SH-SY5Y (cell line): ENCODE data around the gene ZNF280B.

ENCODE experiments used
- GATA2 ChIP-seq: IDR thresholded peaks from 2 replicates; pipeline ENCODE4 v1.6.1; 2011; ENCODE audit warnings: mild to moderate bottlenecking, low read depth, low read length
- GATA3 ChIP-seq: IDR thresholded peaks from 2 replicates; pipeline ENCODE4 v1.6.1; 2011; ENCODE audit warnings: low read depth, mild to moderate bottlenecking, low read length, moderate library complexity

The ZNF280B gene

GRCh38 chr22:22546490-22546889, 37.9 kb upstream of the ZNF280B start:
- TF ChIP-seq GATA3 (no peak), GATA2 (no peak)

- no peak for TF ChIP-seq GATA3
- no peak for TF ChIP-seq GATA2
Measured at GRCh38 chr22:22545084-22545483, 36.5 kb upstream of the ZNF280B start.

- TF ChIP-seq GATA3 = no peak
- no peak for TF ChIP-seq GATA2
Measured at GRCh38 chr22:22538226-22538989, 29.9 kb upstream of the ZNF280B start.

- no peak for TF ChIP-seq GATA2
- no peak for TF ChIP-seq GATA3
Measured at GRCh38 chr22:22536916-22537315, 28.4 kb upstream of the ZNF280B start.

- TF ChIP-seq GATA2 = no peak
- no peak for TF ChIP-seq GATA3
Measured at GRCh38 chr22:22536515-22536914, 28.0 kb upstream of the ZNF280B start.

- TF ChIP-seq GATA3 = no peak
- TF ChIP-seq GATA2 = no peak
Measured at GRCh38 chr22:22535662-22536061, 27.1 kb upstream of the ZNF280B start.

- TF ChIP-seq GATA3 (no peak), GATA2 (no peak)
Measured at GRCh38 chr22:22534604-22535415, 26.3 kb upstream of the ZNF280B start.

- TF ChIP-seq GATA3 (no peak), GATA2 (no peak)
Measured at GRCh38 chr22:22533863-22534262, 25.3 kb upstream of the ZNF280B start.

GRCh38 chr22:22533417-22533816, 24.9 kb upstream of the ZNF280B start:
- no peak for TF ChIP-seq GATA2

- TF ChIP-seq GATA2 (no peak), GATA3 (no peak)
Measured at GRCh38 chr22:22531770-22532546, 23.4 kb upstream of the ZNF280B start.

- TF ChIP-seq GATA3 = no peak
Measured at GRCh38 chr22:22528780-22529179, 20.2 kb upstream of the ZNF280B start.

GRCh38 chr22:22527312-22527711, 18.8 kb upstream of the ZNF280B start:
- TF ChIP-seq GATA3 (no peak), GATA2 (no peak)

- TF ChIP-seq GATA3 (no peak), GATA2 (no peak)
Measured at GRCh38 chr22:22526125-22526912, 17.8 kb upstream of the ZNF280B start.

GRCh38 chr22:22523494-22523893, 15.0 kb upstream of the ZNF280B start:
- TF ChIP-seq GATA2 (no peak), GATA3 (no peak)
